ENCODE results near the gene RAB3C.

GRCh38 chr5:58724992-58725391 is 142.1 kb downstream of the RAB3C start:
- TF ChIP-seq POLR2A (IDR thresholded peaks at IDR 0.05) (no peak), CTCF (IDR thresholded peaks at IDR 0.05) (no peak)

Measured in right lobe of liver (tissue), 4 donors.